ENCODE measurements around the gene SBF2.

The SBF2 gene

DNA sequence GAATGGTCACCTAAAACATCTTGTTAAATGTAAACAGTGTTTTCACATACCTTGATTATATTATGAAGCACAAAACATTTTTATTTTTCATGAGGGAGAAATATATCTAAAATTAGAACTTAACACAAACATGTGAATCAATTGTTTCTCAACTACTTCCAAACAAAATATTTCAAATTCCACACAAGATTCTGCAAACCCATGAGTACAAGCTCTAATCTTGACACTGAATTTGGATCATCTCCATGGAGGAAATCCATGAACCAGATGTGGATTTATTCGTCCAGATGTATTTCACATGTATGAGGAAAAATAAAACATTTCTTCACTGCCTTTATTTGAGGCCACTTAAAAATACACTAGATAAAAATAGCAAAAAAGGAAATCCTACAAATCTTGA is 184.2 kb downstream of the SBF2 start:
- H3K4me1 ChIP-seq (ENCODE audit: insufficient read depth, poor library complexity, severe bottlenecking), result peaks cover 8% of the 10 kb centered on the region
- no peaks in the 10 kb centered on the region for H3K27me3 ChIP-seq (ENCODE audit: insufficient read depth, poor library complexity, severe bottlenecking)
- DNase-seq (ENCODE audit: low spot score) (no peak), ATAC-seq (ENCODE audit: low read depth) (no peak)
- no peak overlapping the region for H3K27ac ChIP-seq (ENCODE audit: poor library complexity, severe bottlenecking)
- TF ChIP-seq, protein P1, sequence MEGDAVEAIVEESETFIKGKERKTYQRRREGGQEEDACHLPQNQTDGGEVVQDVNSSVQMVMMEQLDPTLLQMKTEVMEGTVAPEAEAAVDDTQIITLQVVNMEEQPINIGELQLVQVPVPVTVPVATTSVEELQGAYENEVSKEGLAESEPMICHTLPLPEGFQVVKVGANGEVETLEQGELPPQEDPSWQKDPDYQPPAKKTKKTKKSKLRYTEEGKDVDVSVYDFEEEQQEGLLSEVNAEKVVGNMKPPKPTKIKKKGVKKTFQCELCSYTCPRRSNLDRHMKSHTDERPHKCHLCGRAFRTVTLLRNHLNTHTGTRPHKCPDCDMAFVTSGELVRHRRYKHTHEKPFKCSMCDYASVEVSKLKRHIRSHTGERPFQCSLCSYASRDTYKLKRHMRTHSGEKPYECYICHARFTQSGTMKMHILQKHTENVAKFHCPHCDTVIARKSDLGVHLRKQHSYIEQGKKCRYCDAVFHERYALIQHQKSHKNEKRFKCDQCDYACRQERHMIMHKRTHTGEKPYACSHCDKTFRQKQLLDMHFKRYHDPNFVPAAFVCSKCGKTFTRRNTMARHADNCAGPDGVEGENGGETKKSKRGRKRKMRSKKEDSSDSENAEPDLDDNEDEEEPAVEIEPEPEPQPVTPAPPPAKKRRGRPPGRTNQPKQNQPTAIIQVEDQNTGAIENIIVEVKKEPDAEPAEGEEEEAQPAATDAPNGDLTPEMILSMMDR (IDR thresholded peaks at IDR 0.05; ENCODE audit: poor library complexity, severe bottlenecking), result no peak
- no peaks in the 10 kb centered on the region for H3K9me3 ChIP-seq (ENCODE audit: severe bottlenecking)
- H3K36me3 ChIP-seq (ENCODE audit: low read depth), result no peaks in the 10 kb centered on the region
- no peak overlapping the region for H3K4me3 ChIP-seq (ENCODE audit: severe bottlenecking)

GRCh38 chr11:10108915-10109680 is 184.9 kb downstream of the SBF2 start:
- no peak for DNase-seq (ENCODE audit: low spot score)
- Histone ChIP-seq H3K27me3 (ENCODE audit: insufficient read depth, poor library complexity, severe bottlenecking) (no peaks in the 10 kb centered on the region), H3K9me3 (ENCODE audit: severe bottlenecking) (no peaks in the 10 kb centered on the region), H3K27ac (ENCODE audit: poor library complexity, severe bottlenecking) (no peak overlapping the region), H3K36me3 (ENCODE audit: low read depth) (no peaks in the 10 kb centered on the region), H3K4me1 (ENCODE audit: insufficient read depth, poor library complexity, severe bottlenecking) (peaks cover 8% of the 10 kb centered on the region), H3K4me3 (ENCODE audit: severe bottlenecking) (no peak overlapping the region)
- TF ChIP-seq, protein P1 (IDR thresholded peaks at IDR 0.05; ENCODE audit: poor library complexity, severe bottlenecking), result no peak
- ATAC-seq (ENCODE audit: low read depth), result no peak

DNA sequence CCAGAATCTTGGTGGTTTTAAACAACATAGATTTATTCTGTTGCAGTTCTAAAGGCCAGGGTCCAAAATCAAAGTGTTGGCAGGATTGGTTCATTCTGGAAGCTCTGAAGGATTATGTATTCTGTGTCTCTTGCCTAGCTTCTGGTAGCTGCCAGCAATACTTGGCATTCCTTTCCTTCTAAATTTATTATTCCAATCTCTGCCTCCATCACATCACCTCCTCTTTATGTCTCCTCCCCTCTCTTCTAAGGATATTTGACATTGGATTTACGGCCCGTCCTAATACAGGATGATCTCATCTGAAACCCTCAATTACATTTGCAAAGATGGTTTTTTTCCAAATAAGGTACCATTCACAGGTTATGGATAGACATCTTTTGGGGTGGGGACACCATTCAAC is 186.5 kb downstream of the SBF2 start:
- ATAC-seq (ENCODE audit: low read depth) (no peak), DNase-seq (ENCODE audit: low spot score) (no peak)
- Histone ChIP-seq H3K36me3 (ENCODE audit: low read depth) (no peaks in the 10 kb centered on the region), H3K4me3 (ENCODE audit: severe bottlenecking) (no peak overlapping the region), H3K27ac (ENCODE audit: poor library complexity, severe bottlenecking) (no peak overlapping the region), H3K27me3 (ENCODE audit: insufficient read depth, poor library complexity, severe bottlenecking) (no peaks in the 10 kb centered on the region), H3K9me3 (ENCODE audit: severe bottlenecking) (no peaks in the 10 kb centered on the region), H3K4me1 (ENCODE audit: insufficient read depth, poor library complexity, severe bottlenecking) (peaks cover 8% of the 10 kb centered on the region)
- TF ChIP-seq, protein P1 (IDR thresholded peaks at IDR 0.05; ENCODE audit: poor library complexity, severe bottlenecking), result no peak

DNA sequence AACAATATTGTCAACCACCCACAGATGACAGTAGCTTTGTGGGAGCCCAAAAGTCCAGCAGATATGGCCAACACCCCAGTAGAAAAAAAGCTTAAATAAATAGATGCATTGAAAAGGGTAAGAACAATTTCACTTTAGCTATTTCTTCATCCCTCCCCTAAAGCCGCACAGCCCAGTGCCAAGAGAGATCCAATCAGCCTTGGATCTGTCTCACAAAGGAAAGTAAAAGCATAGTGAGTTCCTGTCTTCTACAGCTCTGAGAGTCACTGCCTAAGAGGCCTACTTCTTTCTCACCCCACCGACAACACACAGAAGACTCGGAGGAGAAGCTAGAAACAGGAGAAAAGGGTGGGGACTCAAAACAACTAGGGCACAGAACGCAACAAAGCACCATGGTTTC is 196.4 kb downstream of the SBF2 start:
- no peak overlapping the region for H3K4me3 ChIP-seq (ENCODE audit: severe bottlenecking)
- DNase-seq (ENCODE audit: low spot score) (no peak), ATAC-seq (ENCODE audit: low read depth) (no peak)
- H3K4me1 ChIP-seq (ENCODE audit: insufficient read depth, poor library complexity, severe bottlenecking), result peaks cover 4% of the 10 kb centered on the region
- peaks cover 4% of the 10 kb centered on the region for H3K9me3 ChIP-seq (ENCODE audit: severe bottlenecking)
- H3K27me3 ChIP-seq (ENCODE audit: insufficient read depth, poor library complexity, severe bottlenecking), result no peaks in the 10 kb centered on the region
- peaks cover 3% of the 10 kb centered on the region; the same call in 1 of the 2 replicates for H3K36me3 ChIP-seq (ENCODE audit: low read depth)
- no peak overlapping the region for H3K27ac ChIP-seq (ENCODE audit: poor library complexity, severe bottlenecking)
- TF ChIP-seq, protein P1 (IDR thresholded peaks at IDR 0.05; ENCODE audit: poor library complexity, severe bottlenecking), result no peak

DNA sequence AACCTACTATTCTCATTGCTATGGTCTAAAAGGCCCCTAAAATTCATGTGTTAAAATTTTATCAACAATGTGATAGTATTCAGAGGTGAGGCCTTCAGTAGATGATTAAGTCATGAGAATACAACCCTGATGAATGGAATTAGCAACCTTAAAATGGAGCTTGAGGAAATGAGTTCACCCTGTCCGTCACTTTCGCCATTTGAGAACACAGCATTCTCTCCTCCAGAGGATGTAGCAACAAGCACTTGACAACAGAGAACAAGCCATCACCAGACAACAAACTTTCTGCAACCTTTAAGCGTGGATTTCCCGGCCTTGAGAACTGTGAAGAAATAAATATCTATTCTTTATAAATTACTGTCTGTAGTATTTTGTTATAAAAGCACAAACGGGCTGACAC is 197.0 kb downstream of the SBF2 start:
- Histone ChIP-seq H3K9me3 (ENCODE audit: severe bottlenecking) (peaks cover 4% of the 10 kb centered on the region), H3K27me3 (ENCODE audit: insufficient read depth, poor library complexity, severe bottlenecking) (no peaks in the 10 kb centered on the region), H3K36me3 (ENCODE audit: low read depth) (peaks cover 3% of the 10 kb centered on the region; the same call in 1 of the 2 replicates), H3K4me1 (ENCODE audit: insufficient read depth, poor library complexity, severe bottlenecking) (peaks cover 4% of the 10 kb centered on the region), H3K27ac (ENCODE audit: poor library complexity, severe bottlenecking) (no peak overlapping the region), H3K4me3 (ENCODE audit: severe bottlenecking) (no peak overlapping the region)
- TF ChIP-seq, protein P1 (IDR thresholded peaks at IDR 0.05; ENCODE audit: poor library complexity, severe bottlenecking), result no peak
- ATAC-seq (ENCODE audit: low read depth) (no peak), DNase-seq (ENCODE audit: low spot score) (no peak)
